ENCODE data around the gene SLC24A4. TPM values are rescaled to one million over a fixed set of nuclear protein-coding genes. Genes with fewer than 3 reads are reported as not detected.
A peak's percentile ranks its signal among the peaks of the same experiment; 100 is the strongest.

Gene SLC24A4
- total RNA-seq, 2 experiments from 2014 or later = not detected

GRCh38 chr14:92404938-92405337 lies 82.0 kb downstream of the SLC24A4 start:
- ATAC-seq (ENCODE audit: low read depth) (no peak), DNase-seq (no peak)
- H3K36me3 Mint-ChIP-seq = peaks cover 1% of the 10 kb centered on the region
- peaks cover 3% of the 10 kb centered on the region for H3K27me3 Mint-ChIP-seq
- peaks cover 1% of the 10 kb centered on the region for H3K4me1 Mint-ChIP-seq
- no peak overlapping the region for H3K27ac Mint-ChIP-seq
- peaks cover 10% of the 10 kb centered on the region for H3K9me3 Mint-ChIP-seq
- H3K4me3 Mint-ChIP-seq = no peak overlapping the region
- POLR2A ChIA-PET = no interaction called here

- Mint-ChIP-seq H3K27ac (no peak overlapping the region), H3K36me3 (peaks cover 1% of the 10 kb centered on the region)
- POLR2A ChIA-PET = no interaction called here
Measured at GRCh38 chr14:92407410-92407809, 84.4 kb downstream of the SLC24A4 start.

GRCh38 chr14:92409043-92409442 lies 86.1 kb downstream of the SLC24A4 start:
- DNase-seq (no peak), ATAC-seq (ENCODE audit: low read depth) (no peak)
- Mint-ChIP-seq H3K27me3 (peaks cover 8% of the 10 kb centered on the region), H3K36me3 (peaks cover 1% of the 10 kb centered on the region), H3K4me3 (no peak overlapping the region), H3K9me3 (peaks cover 6% of the 10 kb centered on the region), H3K27ac (no peak overlapping the region), H3K4me1 (no peaks in the 10 kb centered on the region)
- POLR2A ChIA-PET = no interaction called here

More at GRCh38 chr14:92407410-92407809, 84.4 kb downstream of the SLC24A4 start:
- ATAC-seq (ENCODE audit: low read depth) (no peak), DNase-seq (no peak)
- Mint-ChIP-seq H3K9me3 (peaks cover 7% of the 10 kb centered on the region), H3K4me3 (no peak overlapping the region), H3K27me3 (peaks cover 7% of the 10 kb centered on the region), H3K4me1 (no peaks in the 10 kb centered on the region)

- Mint-ChIP-seq H3K4me1 (peaks cover 4% of the 10 kb centered on the region), H3K4me3 (no peak overlapping the region), H3K27me3 (peaks cover 6% of the 10 kb centered on the region), H3K27ac (no peak overlapping the region), H3K9me3 (peaks cover 3% of the 10 kb centered on the region), H3K36me3 (peaks cover 1% of the 10 kb centered on the region)
- POLR2A ChIA-PET = no interaction called here
- ATAC-seq (ENCODE audit: low read depth) (no peak), DNase-seq (no peak)
Measured at GRCh38 chr14:92411135-92411534, 88.2 kb downstream of the SLC24A4 start.

GRCh38 chr14:92411941-92412340 lies 89.0 kb downstream of the SLC24A4 start:
- POLR2A ChIA-PET = no interaction called here
- peaks cover 4% of the 10 kb centered on the region for H3K4me1 Mint-ChIP-seq
- H3K9me3 Mint-ChIP-seq = peaks cover under 1% of the 10 kb centered on the region
- peaks cover 1% of the 10 kb centered on the region for H3K36me3 Mint-ChIP-seq
- ATAC-seq (ENCODE audit: low read depth) (no peak), DNase-seq (no peak)
- no peak overlapping the region for H3K27ac Mint-ChIP-seq
- H3K4me3 Mint-ChIP-seq = no peak overlapping the region
- peaks cover 6% of the 10 kb centered on the region for H3K27me3 Mint-ChIP-seq

GRCh38 chr14:92412912-92413311 lies 89.9 kb downstream of the SLC24A4 start:
- Mint-ChIP-seq H3K9me3 (no peaks in the 10 kb centered on the region), H3K27ac (no peak overlapping the region), H3K4me3 (no peak overlapping the region), H3K4me1 (peaks cover 4% of the 10 kb centered on the region), H3K36me3 (no peaks in the 10 kb centered on the region), H3K27me3 (peaks cover 6% of the 10 kb centered on the region)
- ATAC-seq (ENCODE audit: low read depth) (no peak), DNase-seq (no peak)
- POLR2A ChIA-PET = no interaction called here

- Mint-ChIP-seq H3K9me3 (no peaks in the 10 kb centered on the region), H3K27ac (no peak overlapping the region), H3K36me3 (no peaks in the 10 kb centered on the region), H3K4me1 (peaks cover 4% of the 10 kb centered on the region), H3K4me3 (no peak overlapping the region), H3K27me3 (peaks cover 6% of the 10 kb centered on the region)
- POLR2A ChIA-PET = no interaction called here
- ATAC-seq (ENCODE audit: low read depth) = no peak
- DNase-seq = no peak
Measured at GRCh38 chr14:92413379-92413778, 90.4 kb downstream of the SLC24A4 start.

- no peaks in the 10 kb centered on the region for H3K9me3 Mint-ChIP-seq
Measured at GRCh38 chr14:92414690-92415445, 91.9 kb downstream of the SLC24A4 start.

GRCh38 chr14:92415969-92416368 lies 93.0 kb downstream of the SLC24A4 start:
- Mint-ChIP-seq H3K27me3 (peaks cover 6% of the 10 kb centered on the region), H3K36me3 (no peaks in the 10 kb centered on the region), H3K9me3 (no peaks in the 10 kb centered on the region), H3K4me3 (no peak overlapping the region), H3K4me1 (peaks cover 4% of the 10 kb centered on the region), H3K27ac (no peak overlapping the region)
- ATAC-seq (ENCODE audit: low read depth) = no peak
- POLR2A ChIA-PET = no interaction called here
- DNase-seq = no peak

More at GRCh38 chr14:92414690-92415445, 91.9 kb downstream of the SLC24A4 start:
- POLR2A ChIA-PET = no interaction called here
- Mint-ChIP-seq H3K4me1 (peaks cover 4% of the 10 kb centered on the region), H3K4me3 (no peak overlapping the region), H3K27ac (no peak overlapping the region), H3K36me3 (no peaks in the 10 kb centered on the region), H3K27me3 (peaks cover 6% of the 10 kb centered on the region)
- ATAC-seq (ENCODE audit: low read depth) (no peak), DNase-seq (no peak)

GRCh38 chr14:92416544-92416943 lies 93.6 kb downstream of the SLC24A4 start:
- ATAC-seq (ENCODE audit: low read depth) (no peak), DNase-seq (no peak)
- no peaks in the 10 kb centered on the region for H3K36me3 Mint-ChIP-seq
- H3K4me3 Mint-ChIP-seq = no peak overlapping the region
- POLR2A ChIA-PET = no interaction called here
- H3K4me1 Mint-ChIP-seq = peaks cover 4% of the 10 kb centered on the region
- H3K27ac Mint-ChIP-seq = no peak overlapping the region
- peaks cover 3% of the 10 kb centered on the region for H3K27me3 Mint-ChIP-seq
- H3K9me3 Mint-ChIP-seq = no peaks in the 10 kb centered on the region

GRCh38 chr14:92417759-92418158 lies 94.8 kb downstream of the SLC24A4 start:
- Mint-ChIP-seq H3K4me1 (peaks cover 4% of the 10 kb centered on the region), H3K27me3 (no peaks in the 10 kb centered on the region), H3K36me3 (no peaks in the 10 kb centered on the region), H3K27ac (no peak overlapping the region), H3K9me3 (no peaks in the 10 kb centered on the region), H3K4me3 (no peak overlapping the region)
- DNase-seq (no peak), ATAC-seq (ENCODE audit: low read depth) (no peak)
- POLR2A ChIA-PET = no interaction called here

- DNase-seq (no peak), ATAC-seq (ENCODE audit: low read depth) (no peak)
- H3K27ac Mint-ChIP-seq = no peak overlapping the region
- H3K4me1 Mint-ChIP-seq = peaks cover 11% of the 10 kb centered on the region
- H3K36me3 Mint-ChIP-seq = no peaks in the 10 kb centered on the region
- H3K27me3 Mint-ChIP-seq = no peaks in the 10 kb centered on the region
- H3K9me3 Mint-ChIP-seq = no peaks in the 10 kb centered on the region
- H3K4me3 Mint-ChIP-seq = no peak overlapping the region
- POLR2A ChIA-PET = no interaction called here
Measured at GRCh38 chr14:92421751-92422150, 98.8 kb downstream of the SLC24A4 start.

GRCh38 chr14:92425101-92425500 lies 102.1 kb downstream of the SLC24A4 start:
- DNase-seq (no peak), ATAC-seq (ENCODE audit: low read depth) (no peak)
- Mint-ChIP-seq H3K4me3 (no peak overlapping the region), H3K27me3 (no peaks in the 10 kb centered on the region), H3K36me3 (no peaks in the 10 kb centered on the region), H3K9me3 (no peaks in the 10 kb centered on the region), H3K4me1 (peaks cover 14% of the 10 kb centered on the region), H3K27ac (no peak overlapping the region)
- POLR2A ChIA-PET = no interaction called here

- H3K4me1 Mint-ChIP-seq = peaks cover 14% of the 10 kb centered on the region
- DNase-seq (no peak), ATAC-seq (ENCODE audit: low read depth) (peak; percentile 54)
- no peaks in the 10 kb centered on the region for H3K36me3 Mint-ChIP-seq
- H3K27me3 Mint-ChIP-seq = no peaks in the 10 kb centered on the region
- H3K27ac Mint-ChIP-seq = peak overlapping the region; percentile 37
- no peak overlapping the region for H3K4me3 Mint-ChIP-seq
- H3K9me3 Mint-ChIP-seq = no peaks in the 10 kb centered on the region
- POLR2A ChIA-PET = no interaction called here
Measured at GRCh38 chr14:92426237-92426636, 103.3 kb downstream of the SLC24A4 start.
